ENCODE measurements around the gene ARMC3.

GRCh38 chr10:22934726-22935125 is 6.9 kb downstream of the ARMC3 start:
- TF ChIP-seq, protein P1, sequence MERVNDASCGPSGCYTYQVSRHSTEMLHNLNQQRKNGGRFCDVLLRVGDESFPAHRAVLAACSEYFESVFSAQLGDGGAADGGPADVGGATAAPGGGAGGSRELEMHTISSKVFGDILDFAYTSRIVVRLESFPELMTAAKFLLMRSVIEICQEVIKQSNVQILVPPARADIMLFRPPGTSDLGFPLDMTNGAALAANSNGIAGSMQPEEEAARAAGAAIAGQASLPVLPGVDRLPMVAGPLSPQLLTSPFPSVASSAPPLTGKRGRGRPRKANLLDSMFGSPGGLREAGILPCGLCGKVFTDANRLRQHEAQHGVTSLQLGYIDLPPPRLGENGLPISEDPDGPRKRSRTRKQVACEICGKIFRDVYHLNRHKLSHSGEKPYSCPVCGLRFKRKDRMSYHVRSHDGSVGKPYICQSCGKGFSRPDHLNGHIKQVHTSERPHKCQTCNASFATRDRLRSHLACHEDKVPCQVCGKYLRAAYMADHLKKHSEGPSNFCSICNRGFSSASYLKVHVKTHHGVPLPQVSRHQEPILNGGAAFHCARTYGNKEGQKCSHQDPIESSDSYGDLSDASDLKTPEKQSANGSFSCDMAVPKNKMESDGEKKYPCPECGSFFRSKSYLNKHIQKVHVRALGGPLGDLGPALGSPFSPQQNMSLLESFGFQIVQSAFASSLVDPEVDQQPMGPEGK (CRISPR knock-in tag; IDR thresholded peaks at IDR 0.05; ENCODE audit: borderline replicate concordance): no peak
- no peak for TF ChIP-seq GLIS3 (CRISPR knock-in tag; IDR thresholded peaks at IDR 0.05)
- TF ChIP-seq ARNTL (CRISPR knock-in tag; IDR thresholded peaks at IDR 0.05; ENCODE audit: borderline replicate concordance, low read depth): no peak
